ENCODE results near the gene SRSF4. TPM values are rescaled to one million over a fixed set of nuclear protein-coding genes. Genes with fewer than 3 reads are reported as not detected.

SRSF4 gene
- total and polyA plus RNA-seq, 9 of the 15 experiments (the other 6 are each of a cell fraction or from before 2014, with no cell fraction given): 15.9 to 132 (median 82.0) TPM

GRCh38 chr1:29202584-29203340 lies 21.1 kb upstream of the SRSF4 start (continued):
- TF ChIP-seq MAZ (CRISPR knock-in tag; conservative IDR thresholded peaks at IDR 0.05 in 1 of 2, IDR thresholded peaks at IDR 0.05 in 1 of 2) (peak; percentile 51 to 65; a peak in 3 of 4 replicates), EP400 (IDR thresholded peaks at IDR 0.05) (peak; percentile 82), IRF2 (CRISPR knock-in tag; IDR thresholded peaks at IDR 0.05) (no peak), SMARCE1 (IDR thresholded peaks at IDR 0.05) (peak; percentile 87), ZNF175 (CRISPR knock-in tag; IDR thresholded peaks at IDR 0.05; ENCODE audit: low read depth) (peak; percentile 84), AFF4 (CRISPR knock-in tag; IDR thresholded peaks at IDR 0.05) (peak; percentile 41; the same call in 1 of the 2 replicates), CREB3L1 (IDR thresholded peaks at IDR 0.05; ENCODE audit: borderline replicate concordance, low read depth) (peak; percentile 62; the same call in 1 of the 2 replicates), SNIP1 (IDR thresholded peaks at IDR 0.05; ENCODE audit: low read depth) (no peak), YBX1 (IDR thresholded peaks at IDR 0.05) (no peak), ZNF140 (CRISPR knock-in tag; IDR thresholded peaks at IDR 0.05) (no peak), KDM2B (CRISPR knock-in tag; IDR thresholded peaks at IDR 0.05) (no peak), KDM1A (IDR thresholded peaks at IDR 0.05) (peak; percentile 92 to 95), HNRNPLL (IDR thresholded peaks at IDR 0.05; ENCODE audit: low read depth, low read length, poor library complexity, severe bottlenecking) (no peak), ARID2 (IDR thresholded peaks at IDR 0.05) (peak; percentile 89), MECOM (CRISPR knock-in tag; IDR thresholded peaks at IDR 0.05) (no peak), ZNF197 (CRISPR knock-in tag; IDR thresholded peaks at IDR 0.05; ENCODE audit: low read depth) (0 out of 2 replicates have a peak, but pooled peaks have one; percentile 37), RFX7 (CRISPR knock-in tag; IDR thresholded peaks at IDR 0.05) (0 out of 2 replicates have a peak, but pooled peaks have one; percentile 56), NCOA1 (IDR thresholded peaks at IDR 0.05; ENCODE audit: low read depth) (peak; percentile 48; the same call in 1 of the 2 replicates), NFATC3 (IDR thresholded peaks at IDR 0.05) (no peak; the same call in none of the 2 replicates)
- TF ChIP-seq, protein P1, sequence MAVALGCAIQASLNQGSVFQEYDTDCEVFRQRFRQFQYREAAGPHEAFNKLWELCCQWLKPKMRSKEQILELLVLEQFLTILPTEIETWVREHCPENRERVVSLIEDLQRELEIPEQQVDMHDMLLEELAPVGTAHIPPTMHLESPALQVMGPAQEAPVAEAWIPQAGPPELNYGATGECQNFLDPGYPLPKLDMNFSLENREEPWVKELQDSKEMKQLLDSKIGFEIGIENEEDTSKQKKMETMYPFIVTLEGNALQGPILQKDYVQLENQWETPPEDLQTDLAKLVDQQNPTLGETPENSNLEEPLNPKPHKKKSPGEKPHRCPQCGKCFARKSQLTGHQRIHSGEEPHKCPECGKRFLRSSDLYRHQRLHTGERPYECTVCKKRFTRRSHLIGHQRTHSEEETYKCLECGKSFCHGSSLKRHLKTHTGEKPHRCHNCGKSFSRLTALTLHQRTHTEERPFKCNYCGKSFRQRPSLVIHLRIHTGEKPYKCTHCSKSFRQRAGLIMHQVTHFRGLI (CRISPR knock-in tag; IDR thresholded peaks at IDR 0.05): no peak

All from K562 (cell line).